Esophagus (tissue), 2 donors: Measurements from ENCODE around the gene SOX13. TPM values are rescaled to one million over a fixed set of nuclear protein-coding genes. Genes with fewer than 3 reads are reported as not detected.

Source experiments
- H3K27ac ChIP-seq, 2 donors: one replicate each; pipeline ENCODE4 v1.5.1; 2013; ENCODE audit warnings: low read depth in 2 of 2, mild to moderate bottlenecking in 2 of 2, inconsistent platforms in 1 of 2, low read length in 1 of 2, moderate library complexity in 1 of 2
- H3K27me3 ChIP-seq, 2 donors: one replicate each; pipeline ENCODE4 v1.6.1; 2013; ENCODE audit warnings: low read length in 2 of 2, control low read depth in 1 of 2, mild to moderate bottlenecking in 1 of 2; ENCODE audit not compliant: insufficient read depth in 2 of 2, control insufficient read depth in 1 of 2
- H3K36me3 ChIP-seq, 2 donors: one replicate each; pipeline ENCODE4 v1.6.1; 2013; ENCODE audit warnings: low read length in 1 of 2; ENCODE audit not compliant: control insufficient read depth in 2 of 2, insufficient read depth in 2 of 2
- H3K4me1 ChIP-seq, 2 donors: one replicate each; pipeline ENCODE4 v1.6.1; 2013; ENCODE audit warnings: low read length in 1 of 2; ENCODE audit not compliant: control insufficient read depth in 2 of 2, insufficient read depth in 2 of 2
- H3K4me3 ChIP-seq, 2 donors: one replicate each; pipeline ENCODE4 v1.5.1; 2013; ENCODE audit warnings: low read length in 2 of 2, mild to moderate bottlenecking in 2 of 2, low read depth in 1 of 2, moderate library complexity in 1 of 2
- H3K9me3 ChIP-seq, 2 donors: one replicate each; pipeline ENCODE4 v1.6.1; 2013; ENCODE audit warnings: mild to moderate bottlenecking in 2 of 2, low read depth in 1 of 2, low read length in 1 of 2, moderate library complexity in 1 of 2; ENCODE audit not compliant: control insufficient read depth in 2 of 2, insufficient read depth in 1 of 2
- WGBS, 2 donors: extraction: QIAGEN DNeasy Blood & Tissue Kit; methylation state at CpG; one replicate each; pipeline ENCODE4 v1.1.7; 2013; 5-methylcytosine and 5-hydroxymethylcytosine counted together
- polyA plus RNA-seq, 2 donors: library from polyadenylated mRNA; stranded (reverse); fragments of 200-250 nt; gene quantifications; one replicate each; pipeline ENCODE4 v1.2.3, GENCODE V29; 2013
- donor health status: healthy with polysubstance abuse.
- donor health status: Bipolar disorder and iron deficiency.

SOX13 gene
- polyA plus RNA-seq, 2 donors, result 6.9 to 10.4 TPM

DNA sequence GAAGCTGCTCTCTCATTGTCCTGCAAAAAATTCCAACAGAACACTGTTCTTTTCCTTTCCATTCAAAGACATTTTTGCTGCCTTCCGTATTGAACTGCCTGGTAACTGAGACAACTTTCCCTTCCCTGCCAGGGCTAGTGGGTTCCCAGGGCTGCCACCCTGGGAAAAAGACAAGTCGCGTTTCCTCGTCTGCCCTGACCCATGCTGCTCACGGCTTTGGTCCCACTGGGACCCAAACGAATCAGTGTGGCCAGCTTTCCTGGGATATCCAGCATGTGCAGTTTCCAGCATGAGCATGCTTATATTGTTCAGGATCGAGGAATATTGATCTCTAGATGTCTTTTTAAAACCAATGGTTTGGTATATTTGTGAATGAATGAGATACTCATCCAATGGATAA, 18.2 kb downstream of the SOX13 start:
- no peak overlapping the region for H3K4me3 ChIP-seq
- H3K27ac ChIP-seq, result peak overlapping the region in 1 of 2 donors; percentile 16
- 71 to 80% methylated on average over 7 of the region's 7 CpGs for WGBS, 2 donors
- H3K27me3 ChIP-seq, result no peaks in the 10 kb centered on the region
- H3K9me3 ChIP-seq, result no peaks in the 10 kb centered on the region
- H3K4me1 ChIP-seq, result peaks cover 7 to 21% of the 10 kb centered on the region in 2 donors
- no peaks in the 10 kb centered on the region for H3K36me3 ChIP-seq

DNA sequence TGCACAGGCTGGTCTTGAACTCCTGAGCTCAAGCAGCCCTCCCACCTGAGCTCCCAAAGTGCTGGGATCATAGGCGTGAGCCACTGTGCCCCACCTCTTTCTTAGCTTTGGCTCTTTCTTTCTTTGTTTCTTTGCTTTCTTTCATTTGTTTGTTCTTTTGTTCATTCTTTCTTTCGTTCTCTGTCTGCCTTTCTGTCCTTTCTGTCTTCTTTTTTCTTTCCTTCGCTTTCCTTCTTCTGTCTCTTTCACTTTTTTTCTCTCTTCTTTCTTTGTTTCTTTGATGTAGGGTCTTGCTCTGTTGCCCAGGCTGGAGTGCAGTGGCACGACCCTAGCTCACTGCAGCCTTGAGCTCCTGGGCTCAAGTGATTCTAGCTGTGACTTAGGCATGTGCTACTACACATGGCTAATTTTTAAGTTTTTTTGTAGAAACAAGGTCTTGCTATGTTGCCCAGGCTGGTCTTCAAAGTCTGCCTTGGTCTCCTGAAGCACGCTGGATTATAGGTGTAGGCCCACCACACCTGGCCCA, 18.9 kb downstream of the SOX13 start:
- Histone ChIP-seq H3K27ac (no peak overlapping the region), H3K27me3 (no peaks in the 10 kb centered on the region), H3K4me3 (no peak overlapping the region), H3K9me3 (no peaks in the 10 kb centered on the region), H3K4me1 (peaks cover 7 to 21% of the 10 kb centered on the region in 2 donors), H3K36me3 (no peaks in the 10 kb centered on the region)
- WGBS, 2 donors, result 86 to 89% methylated on average over 5 of the region's 5 CpGs

DNA sequence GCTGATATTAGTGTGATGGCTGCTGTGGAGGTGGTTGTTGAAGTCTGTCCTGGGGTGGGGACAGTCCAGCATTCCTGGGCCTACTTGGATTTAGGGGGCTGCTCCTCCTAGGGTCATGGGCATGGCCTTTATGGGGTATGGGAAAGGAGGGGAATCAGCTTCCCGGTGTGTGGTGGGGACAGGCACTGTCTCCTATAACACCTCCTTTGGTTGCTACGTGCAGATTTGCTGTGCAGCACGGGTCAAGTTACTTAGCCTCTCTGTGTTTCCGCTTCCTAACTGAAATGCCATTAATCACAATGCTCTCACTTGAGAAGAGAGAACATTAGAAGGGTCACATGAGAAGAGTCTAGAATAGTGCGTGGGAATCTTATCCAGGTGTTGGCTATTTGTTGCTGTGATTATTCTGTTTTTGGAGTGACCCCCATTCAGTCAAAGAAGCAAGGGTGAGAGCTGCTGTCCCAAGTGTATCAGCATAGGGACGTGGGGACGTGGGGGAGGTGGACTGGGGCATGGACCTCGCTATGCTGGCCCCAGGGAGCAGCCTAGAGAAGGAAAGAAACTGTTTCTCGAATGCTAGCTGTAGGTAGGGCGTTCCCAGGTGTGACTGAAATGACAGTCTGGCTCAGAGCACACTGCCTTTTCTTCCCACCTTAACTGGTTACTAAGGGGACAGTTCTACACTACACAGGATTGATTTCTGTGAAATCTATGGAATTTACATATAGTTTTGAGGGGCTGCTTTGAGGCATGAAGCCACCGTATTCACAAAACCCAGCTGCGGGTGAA, 19.9 kb downstream of the SOX13 start:
- Histone ChIP-seq H3K27me3 (no peaks in the 10 kb centered on the region), H3K4me1 (peaks cover 7 to 14% of the 10 kb centered on the region in 2 donors), H3K9me3 (no peaks in the 10 kb centered on the region), H3K27ac (no peak overlapping the region), H3K36me3 (no peaks in the 10 kb centered on the region), H3K4me3 (no peak overlapping the region)
- 64 to 74% methylated on average over 12 of the region's 12 CpGs for WGBS, 2 donors

DNA sequence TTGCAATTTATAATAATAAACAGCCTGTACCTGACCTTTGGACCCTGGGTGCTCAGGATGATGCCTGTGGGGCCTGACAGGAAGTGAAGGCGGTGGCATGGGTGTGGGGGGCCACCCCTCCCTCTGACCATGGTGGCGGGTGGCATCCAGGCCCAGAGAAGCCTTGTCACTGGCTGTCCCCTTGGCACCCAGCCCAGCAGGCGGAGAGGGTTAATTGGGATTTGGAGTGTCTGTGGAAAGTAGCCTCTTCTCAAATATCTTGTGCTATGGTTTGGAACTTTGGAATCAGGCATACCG, 20.5 kb downstream of the SOX13 start:
- H3K36me3 ChIP-seq, result no peaks in the 10 kb centered on the region
- no peak overlapping the region for H3K27ac ChIP-seq
- no peak overlapping the region for H3K4me3 ChIP-seq
- H3K9me3 ChIP-seq, result no peaks in the 10 kb centered on the region
- H3K27me3 ChIP-seq, result no peaks in the 10 kb centered on the region
- H3K4me1 ChIP-seq, result peaks cover 6 to 11% of the 10 kb centered on the region in 2 donors
- 52 to 71% methylated on average over 4 of the region's 4 CpGs for WGBS, 2 donors

DNA sequence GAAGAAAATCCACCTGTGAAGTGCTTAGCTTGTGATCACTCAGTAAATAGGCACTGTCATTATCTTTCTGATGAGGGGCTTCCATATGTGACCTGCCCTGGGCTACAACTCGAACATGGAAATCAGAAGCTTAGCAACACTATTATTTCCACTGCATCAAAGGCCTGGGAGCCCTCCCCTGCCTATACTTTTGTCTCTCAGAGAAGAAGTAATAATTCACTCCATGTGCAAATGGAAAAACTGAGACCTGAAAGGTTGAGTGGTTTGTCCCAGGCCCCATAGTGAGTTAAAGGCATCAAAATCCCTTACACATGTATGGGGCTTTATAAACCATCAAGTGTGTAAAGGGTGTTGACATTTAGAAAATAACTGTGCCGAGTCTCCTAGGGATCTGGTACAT, 20.9 kb downstream of the SOX13 start:
- H3K27me3 ChIP-seq, result no peaks in the 10 kb centered on the region
- no peaks in the 10 kb centered on the region for H3K9me3 ChIP-seq
- no peaks in the 10 kb centered on the region for H3K36me3 ChIP-seq
- WGBS, 2 donors, result 70 to 71% methylated on average over 2 of the region's 2 CpGs
- H3K4me1 ChIP-seq, result peaks cover 4 to 11% of the 10 kb centered on the region in 2 donors
- H3K4me3 ChIP-seq, result no peak overlapping the region
- H3K27ac ChIP-seq, result no peak overlapping the region

DNA sequence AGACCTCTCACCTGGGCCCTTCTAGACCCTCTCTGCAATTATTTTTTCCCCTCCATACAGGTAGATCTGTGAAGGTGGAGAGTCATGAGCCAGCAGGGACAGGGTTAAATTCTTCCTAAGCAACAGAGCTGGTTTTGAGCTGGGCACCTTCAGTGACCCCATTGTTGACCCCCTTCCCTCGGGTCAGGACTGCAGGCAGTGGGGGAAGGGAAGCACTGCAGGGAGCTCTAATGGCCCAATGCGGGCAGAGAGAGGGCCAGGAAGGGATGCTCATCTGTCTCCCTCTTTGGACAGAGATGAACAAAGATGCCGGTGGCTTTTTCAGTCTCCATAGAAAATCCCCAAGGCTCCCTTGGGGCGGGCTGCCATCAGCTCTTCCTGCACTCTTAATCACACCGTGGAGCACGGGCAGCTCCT, 21.4 kb downstream of the SOX13 start:
- Histone ChIP-seq H3K4me3 (no peak overlapping the region), H3K9me3 (no peaks in the 10 kb centered on the region), H3K36me3 (no peaks in the 10 kb centered on the region), H3K4me1 (peaks cover 4 to 8% of the 10 kb centered on the region in 2 donors), H3K27me3 (no peaks in the 10 kb centered on the region), H3K27ac (no peak overlapping the region)
- 57% methylated on average over 6 of the region's 6 CpGs for WGBS, 2 donors

DNA sequence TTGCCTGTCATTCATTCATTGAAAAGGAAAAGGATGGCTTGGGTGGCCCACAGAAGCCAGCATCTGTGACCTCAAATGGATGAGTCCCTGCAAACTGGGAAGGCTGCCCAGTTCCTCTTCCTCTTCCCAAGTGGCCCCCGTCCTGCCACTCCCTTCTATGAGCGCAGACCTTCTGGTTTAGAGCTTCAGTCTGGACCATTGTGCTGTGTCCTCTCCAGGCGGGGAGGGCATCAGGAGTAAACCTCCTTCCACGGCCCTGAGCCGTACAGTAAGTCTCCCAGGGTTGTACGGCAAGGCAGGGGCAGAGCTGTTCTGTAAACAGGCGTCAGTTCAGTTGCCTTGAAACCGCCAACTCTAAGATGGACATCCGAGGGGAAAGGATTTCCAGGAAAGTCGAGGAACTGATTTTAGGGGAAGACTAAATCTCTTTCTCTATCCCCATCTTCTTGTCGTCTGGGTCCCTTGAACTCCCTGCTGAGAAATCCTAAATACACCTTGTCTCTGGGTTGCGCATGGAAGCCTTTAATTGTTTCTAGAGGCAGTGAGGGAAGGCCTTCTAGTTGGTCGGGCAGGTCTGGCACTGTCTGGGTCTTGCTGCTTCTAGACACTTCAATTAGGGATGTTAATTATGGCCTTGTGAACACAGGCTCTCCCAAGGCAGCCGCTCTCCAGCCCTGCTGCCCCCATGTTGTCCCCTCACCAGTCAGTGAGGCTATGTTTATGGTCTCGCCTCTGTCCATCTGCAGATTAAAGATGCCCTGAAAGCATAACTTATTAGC, 22.1 kb downstream of the SOX13 start:
- Histone ChIP-seq H3K4me1 (peaks cover 4% of the 10 kb centered on the region in 2 donors), H3K27ac (no peak overlapping the region), H3K4me3 (no peak overlapping the region), H3K9me3 (no peaks in the 10 kb centered on the region), H3K27me3 (no peaks in the 10 kb centered on the region), H3K36me3 (no peaks in the 10 kb centered on the region)
- WGBS, 2 donors, result 75 to 77% methylated on average over 15 of the region's 15 CpGs

DNA sequence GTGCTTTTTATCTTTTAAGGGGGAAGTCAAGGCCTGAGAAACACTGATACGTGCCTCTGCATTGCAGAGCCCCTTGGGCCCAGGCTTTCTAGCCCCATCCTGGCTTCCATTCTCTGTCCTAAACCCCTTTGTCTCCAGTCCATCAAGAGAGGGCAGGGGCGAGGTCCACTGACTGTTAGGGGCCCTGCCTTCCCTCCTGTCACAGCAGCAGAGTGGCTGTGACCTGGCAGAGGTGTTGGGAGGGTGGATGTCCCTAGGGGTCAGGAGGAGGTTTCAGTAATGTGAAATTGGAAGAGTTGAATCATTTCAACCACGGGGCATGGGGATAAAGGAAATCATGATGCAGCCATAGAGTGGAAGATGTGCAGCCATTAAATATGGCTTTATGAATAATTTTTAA, 24.0 kb downstream of the SOX13 start:
- WGBS, 2 donors, result 72 to 74% methylated on average over 3 of the region's 3 CpGs
- no peak overlapping the region for H3K4me3 ChIP-seq
- peaks cover 4 to 7% of the 10 kb centered on the region in 2 donors for H3K4me1 ChIP-seq
- H3K27ac ChIP-seq, result no peak overlapping the region
- no peaks in the 10 kb centered on the region for H3K36me3 ChIP-seq
- no peaks in the 10 kb centered on the region for H3K27me3 ChIP-seq
- H3K9me3 ChIP-seq, result no peaks in the 10 kb centered on the region

DNA sequence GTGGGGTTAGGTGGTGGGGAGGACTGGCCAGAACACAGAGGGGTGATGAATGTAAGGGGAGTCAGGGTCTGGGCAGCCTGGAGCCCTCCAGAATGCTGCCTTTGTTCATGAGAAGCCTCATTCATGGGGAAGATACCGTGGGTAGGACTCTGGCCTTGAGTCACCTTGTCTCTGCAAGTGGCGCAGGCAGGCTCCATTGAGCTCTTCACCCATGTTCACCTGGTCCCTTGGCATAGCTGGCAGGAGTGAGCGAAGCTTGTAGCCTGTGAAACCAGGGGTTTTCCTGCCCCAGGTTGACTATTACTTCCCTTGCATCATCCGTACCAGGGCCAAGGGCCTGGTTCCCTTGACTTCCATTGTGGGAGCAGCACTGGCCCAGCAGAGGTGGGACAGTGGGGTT, 25.8 kb downstream of the SOX13 start:
- Histone ChIP-seq H3K36me3 (no peaks in the 10 kb centered on the region), H3K27ac (no peak overlapping the region), H3K9me3 (no peaks in the 10 kb centered on the region), H3K27me3 (no peaks in the 10 kb centered on the region), H3K4me1 (peaks cover 5 to 13% of the 10 kb centered on the region in 2 donors), H3K4me3 (no peak overlapping the region)
- WGBS, 2 donors, result 81 to 89% methylated on average over 4 of the region's 4 CpGs
